ENCODE data around the gene GLUD1.

The GLUD1 gene

DNA sequence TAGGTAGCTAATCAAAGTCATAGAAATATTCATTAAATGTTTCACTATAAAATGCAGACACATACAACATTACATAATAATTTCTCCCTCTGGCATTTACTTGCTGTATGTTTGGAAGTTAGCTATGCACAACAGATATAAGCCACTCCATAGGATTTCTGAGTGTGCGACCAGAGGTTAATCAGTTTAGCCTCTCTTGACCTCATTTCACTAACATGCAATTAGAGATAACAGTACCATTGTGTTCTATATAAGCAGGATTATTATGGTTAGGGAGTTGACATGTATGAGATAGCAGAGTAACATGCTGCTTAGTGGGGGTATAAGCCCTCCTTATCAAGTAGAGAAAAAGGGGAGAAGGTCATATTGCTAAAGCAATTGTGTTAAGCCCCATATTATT lies 26.4 kb downstream of the GLUD1 start:
- no peaks in the 10 kb centered on the region for H3K9me2 ChIP-seq (replicated peaks; ENCODE audit: control insufficient read depth, low read length)
- TF ChIP-seq CTCF (IDR thresholded peaks at IDR 0.05; ENCODE audit: low read depth, low read length, poor library complexity, severe bottlenecking) (no peak), EZH2phosphoT487 (IDR thresholded peaks at IDR 0.05; ENCODE audit: borderline replicate concordance, low read length) (no peak)
- no peaks in the 10 kb centered on the region for H3K27me3 ChIP-seq (ENCODE audit: control insufficient read depth, low read length)
- H3F3A ChIP-seq (ENCODE audit: control insufficient read depth, insufficient read depth) = no peaks in the 10 kb centered on the region
- H3K36me3 ChIP-seq (ENCODE audit: control insufficient read depth, low read length) = peaks cover 68% of the 10 kb centered on the region
- H3K27ac ChIP-seq (ENCODE audit: low read depth, low read length) = no peak overlapping the region
- H3K79me2 ChIP-seq (ENCODE audit: control insufficient read depth, low read length) = no peaks in the 10 kb centered on the region
- H3K4me3 ChIP-seq (ENCODE audit: low read length) = no peak overlapping the region
- no peaks in the 10 kb centered on the region for H4K20me1 ChIP-seq (ENCODE audit: control insufficient read depth, insufficient read depth, low read depth, low read length)
- no peaks in the 10 kb centered on the region for H3K9me3 ChIP-seq (ENCODE audit: control insufficient read depth, insufficient read depth, low read length)
- H3K4me2 ChIP-seq (ENCODE audit: low read length) = no peak overlapping the region
- no peaks in the 10 kb centered on the region for H3K4me1 ChIP-seq (ENCODE audit: control insufficient read depth, low read length)

DNA sequence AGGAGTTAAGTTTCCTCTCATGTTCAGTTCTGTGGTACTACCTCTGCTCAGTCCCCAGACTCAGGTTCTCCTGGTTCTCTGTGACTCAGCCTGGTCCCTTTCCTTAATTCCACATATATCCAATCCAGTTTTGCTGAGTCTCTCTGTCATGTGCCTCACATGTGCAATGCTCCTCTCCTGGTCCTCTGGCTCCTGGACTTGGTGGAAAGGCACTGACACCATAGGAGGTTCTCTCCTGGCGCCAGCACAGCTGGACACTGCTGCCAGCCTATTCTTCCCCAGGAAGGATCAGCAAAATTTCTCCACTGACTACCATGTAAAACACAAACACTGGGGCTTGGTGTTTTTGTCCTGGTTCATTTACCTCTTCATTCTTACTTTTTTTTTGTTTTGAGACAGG lies 27.8 kb downstream of the GLUD1 start:
- TF ChIP-seq EZH2phosphoT487 (IDR thresholded peaks at IDR 0.05; ENCODE audit: borderline replicate concordance, low read length) = no peak
- no peak for TF ChIP-seq CTCF (IDR thresholded peaks at IDR 0.05; ENCODE audit: low read depth, low read length, poor library complexity, severe bottlenecking)
- Histone ChIP-seq H3K4me2 (ENCODE audit: low read length) (no peak overlapping the region), H3K27ac (ENCODE audit: low read depth, low read length) (no peak overlapping the region), H3K4me1 (ENCODE audit: control insufficient read depth, low read length) (no peaks in the 10 kb centered on the region), H3K36me3 (ENCODE audit: control insufficient read depth, low read length) (peaks cover 67% of the 10 kb centered on the region), H3K79me2 (ENCODE audit: control insufficient read depth, low read length) (no peaks in the 10 kb centered on the region), H3K4me3 (ENCODE audit: low read length) (no peak overlapping the region), H3F3A (ENCODE audit: control insufficient read depth, insufficient read depth) (no peaks in the 10 kb centered on the region), H3K9me3 (ENCODE audit: control insufficient read depth, insufficient read depth, low read length) (no peaks in the 10 kb centered on the region), H3K9me2 (replicated peaks; ENCODE audit: control insufficient read depth, low read length) (no peaks in the 10 kb centered on the region), H3K27me3 (ENCODE audit: control insufficient read depth, low read length) (no peaks in the 10 kb centered on the region), H4K20me1 (ENCODE audit: control insufficient read depth, insufficient read depth, low read depth, low read length) (no peaks in the 10 kb centered on the region)

DNA sequence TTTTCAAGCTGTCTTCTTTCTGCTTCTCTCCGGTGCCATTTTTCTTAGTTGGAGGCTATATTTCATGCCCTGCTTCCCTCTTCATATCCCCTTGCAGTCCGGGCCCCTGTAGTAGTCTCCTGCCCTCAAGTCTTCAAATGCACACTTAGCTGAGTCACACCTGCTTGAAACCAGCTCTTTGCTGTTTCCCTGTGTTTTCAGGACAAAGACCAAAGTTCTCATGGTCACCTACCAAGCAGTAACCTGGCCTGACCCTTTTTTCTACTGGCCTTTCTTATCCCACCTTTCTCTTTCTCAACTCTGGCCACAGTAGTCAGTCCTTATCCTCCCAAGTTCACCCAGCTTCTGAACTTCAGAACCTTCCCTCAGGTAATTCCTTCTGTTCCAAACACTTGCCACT lies 28.5 kb downstream of the GLUD1 start:
- Histone ChIP-seq H3F3A (ENCODE audit: control insufficient read depth, insufficient read depth) (no peaks in the 10 kb centered on the region), H3K27me3 (ENCODE audit: control insufficient read depth, low read length) (no peaks in the 10 kb centered on the region), H3K9me2 (replicated peaks; ENCODE audit: control insufficient read depth, low read length) (no peaks in the 10 kb centered on the region), H3K79me2 (ENCODE audit: control insufficient read depth, low read length) (no peaks in the 10 kb centered on the region), H4K20me1 (ENCODE audit: control insufficient read depth, insufficient read depth, low read depth, low read length) (no peaks in the 10 kb centered on the region), H3K4me3 (ENCODE audit: low read length) (no peak overlapping the region), H3K4me2 (ENCODE audit: low read length) (no peak overlapping the region), H3K9me3 (ENCODE audit: control insufficient read depth, insufficient read depth, low read length) (no peaks in the 10 kb centered on the region), H3K36me3 (ENCODE audit: control insufficient read depth, low read length) (peaks cover 66% of the 10 kb centered on the region), H3K27ac (ENCODE audit: low read depth, low read length) (no peak overlapping the region), H3K4me1 (ENCODE audit: control insufficient read depth, low read length) (no peaks in the 10 kb centered on the region)
- TF ChIP-seq CTCF (IDR thresholded peaks at IDR 0.05; ENCODE audit: low read depth, low read length, poor library complexity, severe bottlenecking) (no peak), EZH2phosphoT487 (IDR thresholded peaks at IDR 0.05; ENCODE audit: borderline replicate concordance, low read length) (no peak)

GRCh38 chr10:87064651-87065050 lies 30.0 kb downstream of the GLUD1 start:
- no peaks in the 10 kb centered on the region for H3K9me2 ChIP-seq (replicated peaks; ENCODE audit: control insufficient read depth, low read length)
- H3K27me3 ChIP-seq (ENCODE audit: control insufficient read depth, low read length) = no peaks in the 10 kb centered on the region
- no peaks in the 10 kb centered on the region for H3K9me3 ChIP-seq (ENCODE audit: control insufficient read depth, insufficient read depth, low read length)
- H3F3A ChIP-seq (ENCODE audit: control insufficient read depth, insufficient read depth) = no peaks in the 10 kb centered on the region
- no peak overlapping the region for H3K4me2 ChIP-seq (ENCODE audit: low read length)
- H3K4me3 ChIP-seq (ENCODE audit: low read length) = no peak overlapping the region
- H3K79me2 ChIP-seq (ENCODE audit: control insufficient read depth, low read length) = no peaks in the 10 kb centered on the region
- no peaks in the 10 kb centered on the region for H4K20me1 ChIP-seq (ENCODE audit: control insufficient read depth, insufficient read depth, low read depth, low read length)
- H3K36me3 ChIP-seq (ENCODE audit: control insufficient read depth, low read length) = peaks cover 80% of the 10 kb centered on the region
- no peak overlapping the region for H3K27ac ChIP-seq (ENCODE audit: low read depth, low read length)
- no peak for TF ChIP-seq CTCF (IDR thresholded peaks at IDR 0.05; ENCODE audit: low read depth, low read length, poor library complexity, severe bottlenecking)
- no peak for TF ChIP-seq EZH2phosphoT487 (IDR thresholded peaks at IDR 0.05; ENCODE audit: borderline replicate concordance, low read length)
- H3K4me1 ChIP-seq (ENCODE audit: control insufficient read depth, low read length) = no peaks in the 10 kb centered on the region
